Skeletal muscle tissue (tissue), 4 donors: ENCODE measurements around the gene FURIN. TPM values are rescaled to one million over a fixed set of nuclear protein-coding genes. Genes with fewer than 3 reads are reported as not detected.
"Not testable (repeated sequence)": the region's sequence is repeated elsewhere in the genome, so short reads cannot be mapped to it uniquely, and the experiment has no call there.

ENCODE experiments used
- H3K27ac ChIP-seq: one replicate; pipeline ENCODE4 v1.7.0; 2013; ENCODE audit warnings: mild to moderate bottlenecking, low read depth, low read length, inconsistent platforms
- H3K27me3 ChIP-seq, 3 donors: one replicate each; pipeline ENCODE4 v1.7.0; 2013; ENCODE audit warnings: low read length in 3 of 3; ENCODE audit not compliant: control insufficient read depth in 3 of 3, insufficient read depth in 3 of 3
- H3K36me3 ChIP-seq, 3 donors: one replicate each; pipeline ENCODE4 v1.7.0; 2013; ENCODE audit warnings: low read length in 3 of 3; ENCODE audit not compliant: control insufficient read depth in 3 of 3, insufficient read depth in 3 of 3
- H3K4me1 ChIP-seq, 3 donors: one replicate each; pipeline ENCODE4 v1.7.0; 2013; ENCODE audit warnings: low read length in 3 of 3, mild to moderate bottlenecking in 3 of 3; ENCODE audit not compliant: control insufficient read depth in 3 of 3, insufficient read depth in 3 of 3
- H3K4me3 ChIP-seq, 3 donors: one replicate each; pipeline ENCODE4 v1.7.0; 2013; ENCODE audit warnings: low read length in 3 of 3
- H3K9ac ChIP-seq, 3 donors: one replicate each; pipeline ENCODE4 v1.7.0; 2013; ENCODE audit warnings: low read length in 3 of 3, mild to moderate bottlenecking in 3 of 3, moderate library complexity in 2 of 3, low read depth in 1 of 3
- H3K9me3 ChIP-seq, 3 donors: one replicate each; pipeline ENCODE4 v1.7.0; 2013; ENCODE audit warnings: low read length in 3 of 3; ENCODE audit not compliant: control insufficient read depth in 3 of 3
- total RNA-seq: library from RNA; depleted of rRNA; stranded (reverse); fragments of >200 nt; gene quantifications from one replicate; pipeline ENCODE4 v1.2.3, GENCODE V29; 2014
- donor health status: Osteomylitis.

Gene FURIN
- total RNA-seq, 1 donor from 2014 or later, result 12.0 TPM

- Histone ChIP-seq H3K4me3 (peak overlapping the region in 1 of 3 donors; percentile 6), H3K9me3 (no peaks in the 10 kb centered on the region), H3K4me1 (peaks cover 20 to 48% (median 45%) of the 10 kb centered on the region in 3 donors), H3K27me3 (no peaks in the 10 kb centered on the region), H3K36me3 (peaks cover 83 to 89% (median 84%) of the 10 kb centered on the region in 3 donors), H3K9ac (peak overlapping the region; percentile 15 to 82 (median 52)), H3K27ac (peak overlapping the region; percentile 92)
Observed at GRCh38 chr15:90914305-90915080, 46.1 kb downstream of the FURIN start.

- Histone ChIP-seq H3K27ac (peak overlapping the region; percentile 92), H3K9ac (peak overlapping the region; percentile 52 to 82 (median 76)), H3K27me3 (no peaks in the 10 kb centered on the region), H3K4me1 (peaks cover 20 to 49% (median 48%) of the 10 kb centered on the region in 3 donors), H3K4me3 (peak overlapping the region in 2 of 3 donors; percentile 47 to 69), H3K9me3 (no peaks in the 10 kb centered on the region), H3K36me3 (peaks cover 84 to 92% (median 85%) of the 10 kb centered on the region in 3 donors)
Observed at GRCh38 chr15:90915216-90915807, 46.9 kb downstream of the FURIN start.

GRCh38 chr15:90915808-90916440 lies 47.5 kb downstream of the FURIN start:
- peaks cover 83 to 92% (median 84%) of the 10 kb centered on the region in 3 donors for H3K36me3 ChIP-seq
- no peaks in the 10 kb centered on the region for H3K9me3 ChIP-seq
- H3K9ac ChIP-seq, result peak overlapping the region; percentile 52 to 82 (median 76)
- H3K4me3 ChIP-seq, result peak overlapping the region in 2 of 3 donors; percentile 47 to 69
- H3K27me3 ChIP-seq, result no peaks in the 10 kb centered on the region
- peak overlapping the region; percentile 92 for H3K27ac ChIP-seq
- H3K4me1 ChIP-seq, result peaks cover 20 to 49% (median 48%) of the 10 kb centered on the region in 3 donors

GRCh38 chr15:90916461-90916860 lies 48.1 kb downstream of the FURIN start:
- Histone ChIP-seq H3K27me3 (no peaks in the 10 kb centered on the region), H3K4me1 (peaks cover 20 to 49% (median 48%) of the 10 kb centered on the region in 3 donors), H3K36me3 (peaks cover 83 to 92% (median 84%) of the 10 kb centered on the region in 3 donors), H3K9ac (peak overlapping the region; percentile 24 to 82 (median 52)), H3K4me3 (peak overlapping the region in 2 of 3 donors; percentile 47 to 69), H3K9me3 (no peaks in the 10 kb centered on the region), H3K27ac (peak overlapping the region; percentile 92)

- no peaks in the 10 kb centered on the region for H3K27me3 ChIP-seq
- H3K9ac ChIP-seq, result peak overlapping the region in 1 of 3 donors; percentile 82
- peak overlapping the region; percentile 92 for H3K27ac ChIP-seq
- H3K4me1 ChIP-seq, result peaks cover 20 to 49% (median 48%) of the 10 kb centered on the region in 3 donors
- H3K36me3 ChIP-seq, result peaks cover 75 to 81% (median 76%) of the 10 kb centered on the region in 3 donors
- H3K9me3 ChIP-seq, result no peaks in the 10 kb centered on the region
- peak overlapping the region in 1 of 3 donors; percentile 69 for H3K4me3 ChIP-seq
Observed at GRCh38 chr15:90917569-90917968, 49.2 kb downstream of the FURIN start.

GRCh38 chr15:90918034-90918788 lies 49.8 kb downstream of the FURIN start:
- Histone ChIP-seq H3K9ac (peak overlapping the region in 2 of 3 donors; percentile 43 to 82), H3K4me1 (peaks cover 20 to 49% (median 48%) of the 10 kb centered on the region in 3 donors), H3K27ac (no peak overlapping the region), H3K4me3 (no peak overlapping the region), H3K9me3 (no peaks in the 10 kb centered on the region), H3K27me3 (no peaks in the 10 kb centered on the region), H3K36me3 (peaks cover 68 to 74% (median 69%) of the 10 kb centered on the region in 3 donors)

GRCh38 chr15:90918835-90919234 lies 50.4 kb downstream of the FURIN start:
- peaks cover 20 to 47% (median 45%) of the 10 kb centered on the region in 3 donors for H3K4me1 ChIP-seq
- peaks cover 62 to 70% (median 63%) of the 10 kb centered on the region in 3 donors for H3K36me3 ChIP-seq
- H3K9me3 ChIP-seq, result no peaks in the 10 kb centered on the region
- no peak overlapping the region for H3K27ac ChIP-seq
- H3K9ac ChIP-seq, result no peak overlapping the region
- no peaks in the 10 kb centered on the region for H3K27me3 ChIP-seq
- no peak overlapping the region for H3K4me3 ChIP-seq

GRCh38 chr15:90921887-90922286 lies 53.5 kb downstream of the FURIN start:
- Histone ChIP-seq H3K27me3 (no peaks in the 10 kb centered on the region), H3K27ac (no peak overlapping the region), H3K4me3 (no peak overlapping the region), H3K9me3 (no peaks in the 10 kb centered on the region), H3K36me3 (peaks cover 44 to 48% (median 45%) of the 10 kb centered on the region in 3 donors), H3K4me1 (peaks cover 0 to 18% (median 17%) of the 10 kb centered on the region in 3 donors), H3K9ac (no peak overlapping the region)

GRCh38 chr15:90922712-90923322 lies 54.4 kb downstream of the FURIN start:
- H3K27me3 ChIP-seq, H3K4me1 ChIP-seq, H3K9me3 ChIP-seq, H3K4me3 ChIP-seq, H3K27ac ChIP-seq, H3K9ac ChIP-seq: not testable (repeated sequence)
- peaks cover 36 to 39% (median 36%) of the 10 kb centered on the region in 3 donors for H3K36me3 ChIP-seq
